ENCODE measurements around the gene RAI2.

DNA sequence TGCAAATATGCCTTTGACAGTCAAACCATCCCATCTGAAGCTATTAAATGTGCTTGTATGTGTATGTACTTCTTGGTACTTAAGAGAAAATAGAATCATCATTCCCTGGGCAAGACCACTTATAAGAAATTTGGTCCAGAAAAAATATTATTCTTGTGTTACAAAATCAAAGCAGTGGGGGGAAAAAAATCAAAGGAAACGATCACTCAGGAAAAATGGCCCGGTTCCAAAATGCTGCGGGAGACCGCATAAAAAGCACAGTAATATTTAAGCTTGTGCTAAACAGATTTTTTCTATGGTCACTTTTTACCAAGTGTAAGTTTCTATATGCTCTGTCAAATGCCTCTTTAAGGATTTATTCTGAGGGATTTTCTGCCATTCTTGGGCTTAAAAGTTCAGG lies 36.1 kb downstream of the RAI2 start:
- TF ChIP-seq SP1 (CRISPR knock-in tag; conservative IDR thresholded peaks at IDR 0.05): no peak
- TF ChIP-seq, protein P1, sequence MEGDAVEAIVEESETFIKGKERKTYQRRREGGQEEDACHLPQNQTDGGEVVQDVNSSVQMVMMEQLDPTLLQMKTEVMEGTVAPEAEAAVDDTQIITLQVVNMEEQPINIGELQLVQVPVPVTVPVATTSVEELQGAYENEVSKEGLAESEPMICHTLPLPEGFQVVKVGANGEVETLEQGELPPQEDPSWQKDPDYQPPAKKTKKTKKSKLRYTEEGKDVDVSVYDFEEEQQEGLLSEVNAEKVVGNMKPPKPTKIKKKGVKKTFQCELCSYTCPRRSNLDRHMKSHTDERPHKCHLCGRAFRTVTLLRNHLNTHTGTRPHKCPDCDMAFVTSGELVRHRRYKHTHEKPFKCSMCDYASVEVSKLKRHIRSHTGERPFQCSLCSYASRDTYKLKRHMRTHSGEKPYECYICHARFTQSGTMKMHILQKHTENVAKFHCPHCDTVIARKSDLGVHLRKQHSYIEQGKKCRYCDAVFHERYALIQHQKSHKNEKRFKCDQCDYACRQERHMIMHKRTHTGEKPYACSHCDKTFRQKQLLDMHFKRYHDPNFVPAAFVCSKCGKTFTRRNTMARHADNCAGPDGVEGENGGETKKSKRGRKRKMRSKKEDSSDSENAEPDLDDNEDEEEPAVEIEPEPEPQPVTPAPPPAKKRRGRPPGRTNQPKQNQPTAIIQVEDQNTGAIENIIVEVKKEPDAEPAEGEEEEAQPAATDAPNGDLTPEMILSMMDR (IDR thresholded peaks at IDR 0.05): no peak
- TF ChIP-seq FOXP4 (CRISPR knock-in tag; IDR thresholded peaks at IDR 0.05): no peak
- no peak for TF ChIP-seq ATF2 (CRISPR knock-in tag; IDR thresholded peaks at IDR 0.05; ENCODE audit: borderline replicate concordance, low read depth)
- TF ChIP-seq, protein P2, sequence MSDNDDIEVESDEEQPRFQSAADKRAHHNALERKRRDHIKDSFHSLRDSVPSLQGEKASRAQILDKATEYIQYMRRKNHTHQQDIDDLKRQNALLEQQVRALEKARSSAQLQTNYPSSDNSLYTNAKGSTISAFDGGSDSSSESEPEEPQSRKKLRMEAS (CRISPR knock-in tag; IDR thresholded peaks at IDR 0.05): no peak
- no peak for TF ChIP-seq JUN (CRISPR knock-in tag; IDR thresholded peaks at IDR 0.05)
- TF ChIP-seq IRF2 (CRISPR knock-in tag; IDR thresholded peaks at IDR 0.05; ENCODE audit: borderline replicate concordance, low read depth): no peak
- TF ChIP-seq, protein P3, sequence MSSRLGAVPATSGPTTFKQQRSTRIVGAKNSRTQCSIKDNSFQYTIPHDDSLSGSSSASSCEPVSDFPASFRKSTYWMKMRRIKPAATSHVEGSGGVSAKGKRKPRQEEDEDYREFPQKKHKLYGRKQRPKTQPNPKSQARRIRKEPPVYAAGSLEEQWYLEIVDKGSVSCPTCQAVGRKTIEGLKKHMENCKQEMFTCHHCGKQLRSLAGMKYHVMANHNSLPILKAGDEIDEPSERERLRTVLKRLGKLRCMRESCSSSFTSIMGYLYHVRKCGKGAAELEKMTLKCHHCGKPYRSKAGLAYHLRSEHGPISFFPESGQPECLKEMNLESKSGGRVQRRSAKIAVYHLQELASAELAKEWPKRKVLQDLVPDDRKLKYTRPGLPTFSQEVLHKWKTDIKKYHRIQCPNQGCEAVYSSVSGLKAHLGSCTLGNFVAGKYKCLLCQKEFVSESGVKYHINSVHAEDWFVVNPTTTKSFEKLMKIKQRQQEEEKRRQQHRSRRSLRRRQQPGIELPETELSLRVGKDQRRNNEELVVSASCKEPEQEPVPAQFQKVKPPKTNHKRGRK (CRISPR knock-in tag; IDR thresholded peaks at IDR 0.05; ENCODE audit: borderline replicate concordance): no peak
- TF ChIP-seq, protein P4, sequence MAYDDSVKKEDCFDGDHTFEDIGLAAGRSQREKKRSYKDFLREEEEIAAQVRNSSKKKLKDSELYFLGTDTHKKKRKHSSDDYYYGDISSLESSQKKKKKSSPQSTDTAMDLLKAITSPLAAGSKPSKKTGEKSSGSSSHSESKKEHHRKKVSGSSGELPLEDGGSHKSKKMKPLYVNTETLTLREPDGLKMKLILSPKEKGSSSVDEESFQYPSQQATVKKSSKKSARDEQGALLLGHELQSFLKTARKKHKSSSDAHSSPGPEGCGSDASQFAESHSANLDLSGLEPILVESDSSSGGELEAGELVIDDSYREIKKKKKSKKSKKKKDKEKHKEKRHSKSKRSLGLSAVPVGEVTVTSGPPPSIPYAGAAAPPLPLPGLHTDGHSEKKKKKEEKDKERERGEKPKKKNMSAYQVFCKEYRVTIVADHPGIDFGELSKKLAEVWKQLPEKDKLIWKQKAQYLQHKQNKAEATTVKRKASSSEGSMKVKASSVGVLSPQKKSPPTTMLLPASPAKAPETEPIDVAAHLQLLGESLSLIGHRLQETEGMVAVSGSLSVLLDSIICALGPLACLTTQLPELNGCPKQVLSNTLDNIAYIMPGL (CRISPR knock-in tag; IDR thresholded peaks at IDR 0.05): no peak
- TF ChIP-seq ESRRA (CRISPR knock-in tag; IDR thresholded peaks at IDR 0.05; ENCODE audit: borderline replicate concordance): no peak
- no peak for TF ChIP-seq ZNF317 (CRISPR knock-in tag; IDR thresholded peaks at IDR 0.05; ENCODE audit: borderline replicate concordance, low read depth)
